Tibial nerve (tissue), 3 donors: ENCODE measurements around the gene PROK1.

Source experiments
- POLR2A ChIP-seq, 2 donors: fragments of 450-650 bp; IDR thresholded peaks; one replicate each; pipeline ENCODE4 v1.6.1; 2017; ENCODE audit warnings: antibody characterized with exemption in 2 of 2, mild to moderate bottlenecking in 2 of 2, moderate library complexity in 2 of 2
- TF ChIP-seq, protein P1 (sequence below), 5 experiments: fragments of 200-600 bp in 3 of 5; fragments of 450-650 bp in 2 of 5; sonication (generic) in 3 of 5; IDR thresholded peaks; one replicate each; pipeline ENCODE4 v1.5.1; 2016 to 2019; ENCODE audit warnings: antibody characterized with exemption in 5 of 5, mild to moderate bottlenecking in 3 of 5, moderate library complexity in 2 of 5

- TF ChIP-seq, protein P1, sequence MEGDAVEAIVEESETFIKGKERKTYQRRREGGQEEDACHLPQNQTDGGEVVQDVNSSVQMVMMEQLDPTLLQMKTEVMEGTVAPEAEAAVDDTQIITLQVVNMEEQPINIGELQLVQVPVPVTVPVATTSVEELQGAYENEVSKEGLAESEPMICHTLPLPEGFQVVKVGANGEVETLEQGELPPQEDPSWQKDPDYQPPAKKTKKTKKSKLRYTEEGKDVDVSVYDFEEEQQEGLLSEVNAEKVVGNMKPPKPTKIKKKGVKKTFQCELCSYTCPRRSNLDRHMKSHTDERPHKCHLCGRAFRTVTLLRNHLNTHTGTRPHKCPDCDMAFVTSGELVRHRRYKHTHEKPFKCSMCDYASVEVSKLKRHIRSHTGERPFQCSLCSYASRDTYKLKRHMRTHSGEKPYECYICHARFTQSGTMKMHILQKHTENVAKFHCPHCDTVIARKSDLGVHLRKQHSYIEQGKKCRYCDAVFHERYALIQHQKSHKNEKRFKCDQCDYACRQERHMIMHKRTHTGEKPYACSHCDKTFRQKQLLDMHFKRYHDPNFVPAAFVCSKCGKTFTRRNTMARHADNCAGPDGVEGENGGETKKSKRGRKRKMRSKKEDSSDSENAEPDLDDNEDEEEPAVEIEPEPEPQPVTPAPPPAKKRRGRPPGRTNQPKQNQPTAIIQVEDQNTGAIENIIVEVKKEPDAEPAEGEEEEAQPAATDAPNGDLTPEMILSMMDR (IDR thresholded peaks at IDR 0.05) = no peak
- no peak for TF ChIP-seq POLR2A (IDR thresholded peaks at IDR 0.05)
These were observed 15.8 kb downstream of the PROK1 start for GRCh38 chr1:110466646-110467280.
